HK-2 (cell line): Measurements from ENCODE around the gene AIFM1.
A peak's percentile ranks its signal among the peaks of the same experiment; 100 is the strongest.

ENCODE experiments used
- DNase-seq: peaks from one replicate; pipeline ENCODE4 v3.0.0-alpha.2; 2018; ENCODE audit not compliant: unreplicated experiment

AIFM1 gene

GRCh38 chrX:130119312-130119898 is 46.2 kb downstream of the AIFM1 start:
- DNase-seq, result no peak

- DNase-seq, result peak; percentile 41
These were observed 47.0 kb downstream of the AIFM1 start for GRCh38 chrX:130118441-130119311.

GRCh38 chrX:130117166-130117565 is 48.5 kb downstream of the AIFM1 start:
- no peak for DNase-seq

GRCh38 chrX:130115119-130115885 is 50.3 kb downstream of the AIFM1 start:
- DNase-seq, result peak; percentile 68

GRCh38 chrX:130114141-130114588 is 51.5 kb downstream of the AIFM1 start:
- peak; percentile 74 for DNase-seq

GRCh38 chrX:130111220-130112154 is 54.2 kb downstream of the AIFM1 start:
- DNase-seq, result peak; percentile 29

- DNase-seq, result peak; percentile 75
These were observed 55.0 kb downstream of the AIFM1 start, which contains the start of gene ELF4 for GRCh38 chrX:130110379-130111219. ELF4 (minus strand) TSS chrX:130110497; CDS start chrX:130081330, 29,167 bp downstream.

- DNase-seq, result peak; percentile 17
These were observed 55.9 kb downstream of the AIFM1 start for GRCh38 chrX:130109429-130110378.

GRCh38 chrX:130108647-130109428 is 56.8 kb downstream of the AIFM1 start:
- peak; percentile 43 for DNase-seq

- no peak for DNase-seq
These were observed 59.6 kb downstream of the AIFM1 start for GRCh38 chrX:130106071-130106470.

GRCh38 chrX:130105244-130105643 is 60.4 kb downstream of the AIFM1 start:
- DNase-seq, result no peak

- DNase-seq, result no peak
These were observed 62.0 kb downstream of the AIFM1 start for GRCh38 chrX:130103605-130104004.

GRCh38 chrX:130100180-130100579 is 65.5 kb downstream of the AIFM1 start:
- no peak for DNase-seq

- no peak for DNase-seq
These were observed 67.5 kb downstream of the AIFM1 start for GRCh38 chrX:130098210-130098552.

GRCh38 chrX:130097507-130098209 is 68.0 kb downstream of the AIFM1 start:
- DNase-seq, result no peak

- DNase-seq, result no peak
These were observed 70.2 kb downstream of the AIFM1 start for GRCh38 chrX:130095249-130096030.

- DNase-seq, result no peak
These were observed 70.9 kb downstream of the AIFM1 start for GRCh38 chrX:130094696-130095095.
